ENCODE measurements around the gene ASXL1. TPM values are rescaled to one million over a fixed set of nuclear protein-coding genes. Genes with fewer than 3 reads are reported as not detected.

ASXL1 gene
- total and polyA plus RNA-seq, 2 donors (not counting 1 experiment from before 2014, with no cell fraction given) = 93.0 to 180 TPM

GRCh38 chr20:32462900-32463641, 104.9 kb downstream of the ASXL1 start:
- Mint-ChIP-seq H3K4me3 (no peak overlapping the region), H3K27ac (no peak overlapping the region), H3K9me3 (ENCODE audit: insufficient read depth) (no peaks in the 10 kb centered on the region), H3K27me3 (no peaks in the 10 kb centered on the region), H3K4me1 (peaks cover 11% of the 10 kb centered on the region)
- POLR2A ChIA-PET = no interaction called here
- Histone ChIP-seq H3K27me3 (replicated peaks in 1 of 4; ENCODE audit: control extremely low read depth in 1 of 4, control insufficient read depth in 3 of 4, insufficient read depth in 4 of 4, low read length in 3 of 4) (no peaks in the 10 kb centered on the region), H4K20me1 (ENCODE audit: control insufficient read depth, insufficient read depth, low read length, poor library complexity, severe bottlenecking) (no peaks in the 10 kb centered on the region), H3K9me3 (ENCODE audit: control extremely low read depth in 1 of 3, control insufficient read depth in 2 of 3, insufficient read depth in 1 of 3, low read length in 2 of 3) (no peaks in the 10 kb centered on the region), H3K4me2 (replicated peaks; ENCODE audit: low read depth, low read length, poor library complexity, severe bottlenecking) (no peak overlapping the region), H2AFZ (ENCODE audit: insufficient read depth, low read depth, low read length, poor library complexity, severe bottlenecking) (no peak overlapping the region), H3K79me2 (ENCODE audit: control insufficient read depth, insufficient read depth, low read length) (no peaks in the 10 kb centered on the region), H3K36me3 (replicated peaks in 1 of 2; ENCODE audit: control extremely low read depth in 1 of 2, control insufficient read depth in 1 of 2, extremely low read depth in 1 of 2, insufficient read depth in 2 of 2, low read length in 1 of 2) (no peaks in the 10 kb centered on the region), H3K4me1 (ENCODE audit: control insufficient read depth in 2 of 2, insufficient read depth in 2 of 2, low read length in 2 of 2) (peaks cover 4 to 9% of the 10 kb centered on the region in 2 donors), H3K9ac (ENCODE audit: low read length) (no peak overlapping the region), H3K4me3 (ENCODE audit: control extremely low read depth in 1 of 5, extremely low read depth in 1 of 5, insufficient read depth in 1 of 5, low read depth in 2 of 5, low read length in 4 of 5) (no peak overlapping the region), H3K27ac (ENCODE audit: low read length in 2 of 2) (no peak overlapping the region)
- no peak for ATAC-seq (ENCODE audit: low read depth)
- CTCF ChIA-PET = no interaction called here
- 98% methylated on average over 10 of the region's 15 CpGs for WGBS (ENCODE audit: insufficient coverage)
- DNase-seq = no peak
- intact Hi-C loops (cut with micrococcal nuclease) = no loop called here
- TF ChIP-seq, protein P1, sequence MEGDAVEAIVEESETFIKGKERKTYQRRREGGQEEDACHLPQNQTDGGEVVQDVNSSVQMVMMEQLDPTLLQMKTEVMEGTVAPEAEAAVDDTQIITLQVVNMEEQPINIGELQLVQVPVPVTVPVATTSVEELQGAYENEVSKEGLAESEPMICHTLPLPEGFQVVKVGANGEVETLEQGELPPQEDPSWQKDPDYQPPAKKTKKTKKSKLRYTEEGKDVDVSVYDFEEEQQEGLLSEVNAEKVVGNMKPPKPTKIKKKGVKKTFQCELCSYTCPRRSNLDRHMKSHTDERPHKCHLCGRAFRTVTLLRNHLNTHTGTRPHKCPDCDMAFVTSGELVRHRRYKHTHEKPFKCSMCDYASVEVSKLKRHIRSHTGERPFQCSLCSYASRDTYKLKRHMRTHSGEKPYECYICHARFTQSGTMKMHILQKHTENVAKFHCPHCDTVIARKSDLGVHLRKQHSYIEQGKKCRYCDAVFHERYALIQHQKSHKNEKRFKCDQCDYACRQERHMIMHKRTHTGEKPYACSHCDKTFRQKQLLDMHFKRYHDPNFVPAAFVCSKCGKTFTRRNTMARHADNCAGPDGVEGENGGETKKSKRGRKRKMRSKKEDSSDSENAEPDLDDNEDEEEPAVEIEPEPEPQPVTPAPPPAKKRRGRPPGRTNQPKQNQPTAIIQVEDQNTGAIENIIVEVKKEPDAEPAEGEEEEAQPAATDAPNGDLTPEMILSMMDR (IDR thresholded peaks at IDR 0.05) = no peak

DNA sequence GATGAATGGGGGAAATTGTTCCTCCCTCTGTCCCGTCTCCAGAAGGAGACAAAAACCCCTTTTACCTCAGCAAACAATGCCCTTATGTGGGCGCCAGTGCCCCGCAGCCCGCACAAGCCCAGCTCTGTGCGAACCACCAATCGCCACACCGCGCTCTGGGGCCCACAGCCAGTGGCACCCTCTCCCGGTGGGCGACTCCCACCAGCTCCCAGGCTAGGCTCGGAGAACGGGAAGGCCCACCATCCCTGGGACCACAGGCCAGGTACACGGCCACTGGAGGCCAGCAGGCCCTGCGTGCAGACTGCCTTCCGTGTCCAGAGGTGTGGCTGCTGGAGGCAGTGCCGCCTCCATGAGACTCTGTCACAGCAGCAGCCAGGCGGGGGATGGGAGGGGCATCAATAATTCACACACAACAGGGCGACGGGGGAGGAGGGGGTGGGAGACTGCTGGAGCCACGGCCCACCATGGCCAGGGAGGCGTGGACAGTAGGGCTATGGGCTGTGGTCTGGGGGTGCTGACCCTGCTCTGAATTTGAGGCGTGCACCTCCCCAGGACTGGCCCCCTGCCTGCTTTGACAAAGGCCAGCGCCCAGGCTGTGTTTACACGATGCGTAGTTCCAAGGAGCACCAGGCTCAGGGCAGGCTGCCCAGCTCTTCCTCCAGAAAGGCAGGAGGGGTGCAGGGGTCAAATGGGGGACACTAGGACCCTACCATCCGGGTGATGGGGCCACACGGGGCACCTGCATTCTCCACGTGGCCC, 105.7 kb downstream of the ASXL1 start:
- H3K27ac Mint-ChIP-seq = no peak overlapping the region
- Histone ChIP-seq H3K9me3 (ENCODE audit: control extremely low read depth in 1 of 3, control insufficient read depth in 2 of 3, insufficient read depth in 1 of 3, low read length in 2 of 3) (no peaks in the 10 kb centered on the region), H3K27ac (ENCODE audit: low read length in 2 of 2) (no peak overlapping the region), H3K79me2 (ENCODE audit: control insufficient read depth, insufficient read depth, low read length) (no peaks in the 10 kb centered on the region), H4K20me1 (ENCODE audit: control insufficient read depth, insufficient read depth, low read length, poor library complexity, severe bottlenecking) (no peaks in the 10 kb centered on the region), H3K9ac (ENCODE audit: low read length) (no peak overlapping the region), H3K4me3 (ENCODE audit: control extremely low read depth in 1 of 5, extremely low read depth in 1 of 5, insufficient read depth in 1 of 5, low read depth in 2 of 5, low read length in 4 of 5) (no peak overlapping the region), H3K27me3 (replicated peaks in 1 of 4; ENCODE audit: control extremely low read depth in 1 of 4, control insufficient read depth in 3 of 4, insufficient read depth in 4 of 4, low read length in 3 of 4) (no peaks in the 10 kb centered on the region), H3K4me1 (ENCODE audit: control insufficient read depth in 2 of 2, insufficient read depth in 2 of 2, low read length in 2 of 2) (peaks cover 4 to 15% of the 10 kb centered on the region in 2 donors), H3K4me2 (replicated peaks; ENCODE audit: low read depth, low read length, poor library complexity, severe bottlenecking) (no peak overlapping the region), H3K36me3 (replicated peaks in 1 of 2; ENCODE audit: control extremely low read depth in 1 of 2, control insufficient read depth in 1 of 2, extremely low read depth in 1 of 2, insufficient read depth in 2 of 2, low read length in 1 of 2) (no peaks in the 10 kb centered on the region), H2AFZ (ENCODE audit: insufficient read depth, low read depth, low read length, poor library complexity, severe bottlenecking) (no peak overlapping the region)
- ChIA-PET CTCF (no interaction called here), POLR2A (no interaction called here)
- no peak for ATAC-seq (ENCODE audit: low read depth)
- no peak for DNase-seq
- H3K4me1 Mint-ChIP-seq = peaks cover 10% of the 10 kb centered on the region
- TF ChIP-seq, protein P1 (IDR thresholded peaks at IDR 0.05) = no peak
- no peak for TF ChIP-seq EZH2 (IDR thresholded peaks at IDR 0.05; ENCODE audit: borderline replicate concordance, insufficient read depth, low read depth, low read length, poor library complexity, severe bottlenecking)
- 94% methylated on average over 22 of the region's 28 CpGs for WGBS (ENCODE audit: insufficient coverage)
- H3K9me3 Mint-ChIP-seq (ENCODE audit: insufficient read depth) = no peaks in the 10 kb centered on the region
- H3K4me3 Mint-ChIP-seq = no peak overlapping the region
- H3K27me3 Mint-ChIP-seq = no peaks in the 10 kb centered on the region
- intact Hi-C loops (cut with micrococcal nuclease) = no loop called here
